ENCODE data around the gene HOXC9.

- TF ChIP-seq CBFB (CRISPR knock-in tag; IDR thresholded peaks at IDR 0.05): no peak
- no peak for TF ChIP-seq MAX (CRISPR knock-in tag; IDR thresholded peaks at IDR 0.05)
- no peak for TF ChIP-seq POLR2A (conservative IDR thresholded peaks at IDR 0.05)
- no peak for TF ChIP-seq ZNF589 (CRISPR knock-in tag; IDR thresholded peaks at IDR 0.05; ENCODE audit: low read depth)
- no peak for TF ChIP-seq DPF2 (IDR thresholded peaks at IDR 0.05)
- TF ChIP-seq USF1 (CRISPR knock-in tag; IDR thresholded peaks at IDR 0.05): no peak
- TF ChIP-seq EZH2 (IDR thresholded peaks at IDR 0.05; ENCODE audit: borderline replicate concordance, low read depth, low read length): no peak
- TF ChIP-seq MEF2D (tag; conservative IDR thresholded peaks at IDR 0.05; ENCODE audit: low read depth): no peak
- TF ChIP-seq E2F1 (CRISPR knock-in tag; IDR thresholded peaks at IDR 0.05): no peak
- no peak for TF ChIP-seq ZEB2 (IDR thresholded peaks at IDR 0.05)
- TF ChIP-seq CEBPZ (IDR thresholded peaks at IDR 0.05; ENCODE audit: borderline replicate concordance, low read depth, low read length): no peak
- TF ChIP-seq ESRRB (CRISPR knock-in tag; IDR thresholded peaks at IDR 0.05; ENCODE audit: borderline replicate concordance): no peak
- TF ChIP-seq GATA2 (CRISPR knock-in tag; IDR thresholded peaks at IDR 0.05): no peak
These were observed 37.0 kb upstream of the HOXC9 start for GRCh38 chr12:53963005-53963404.
